Tongue (tissue), 2 donors: Measurements from ENCODE around the gene SLIT1. TPM values are rescaled to one million over a fixed set of nuclear protein-coding genes. Genes with fewer than 3 reads are reported as not detected.
A peak's percentile ranks its signal among the peaks of the same experiment; 100 is the strongest.
"Not testable (repeated sequence)": the region's sequence is repeated elsewhere in the genome, so short reads cannot be mapped to it uniquely, and the experiment has no call there.

Source experiments
- DNase-seq: peaks from one replicate; pipeline ENCODE4 v3.0.0-alpha.2; 2015
- total RNA-seq: library from RNA; depleted of rRNA; stranded (reverse); fragments of >200 nt; gene quantifications from one replicate; pipeline ENCODE4 v1.2.3, GENCODE V29; 2014

SLIT1 gene
- total RNA-seq, 1 donor from 2014 or later, result 0.72 TPM

GRCh38 chr10:97042716-97043562 is 142.8 kb downstream of the SLIT1 start:
- no peak for DNase-seq

- no peak for DNase-seq
Observed at GRCh38 chr10:97042081-97042480, 143.7 kb downstream of the SLIT1 start.

- DNase-seq, result no peak
Observed at GRCh38 chr10:97040706-97041105, 145.1 kb downstream of the SLIT1 start.

GRCh38 chr10:97040248-97040584 is 145.5 kb downstream of the SLIT1 start:
- no peak for DNase-seq

GRCh38 chr10:97039538-97040247 is 146.1 kb downstream of the SLIT1 start:
- no peak for DNase-seq

GRCh38 chr10:97038688-97039087 is 147.1 kb downstream of the SLIT1 start:
- DNase-seq, result no peak

- peak; percentile 88 for DNase-seq
Observed at GRCh38 chr10:97037365-97038361, 148.1 kb downstream of the SLIT1 start.

- no peak for DNase-seq
Observed at GRCh38 chr10:97034958-97035769, 150.6 kb downstream of the SLIT1 start.

- no peak for DNase-seq
Observed at GRCh38 chr10:97034301-97034700, 151.5 kb downstream of the SLIT1 start.

GRCh38 chr10:97033841-97034240 is 151.9 kb downstream of the SLIT1 start:
- not testable (repeated sequence) for DNase-seq

- DNase-seq, result no peak
Observed at GRCh38 chr10:97032624-97033023, 153.1 kb downstream of the SLIT1 start.

GRCh38 chr10:97031459-97031858 is 154.3 kb downstream of the SLIT1 start:
- DNase-seq, result no peak

- no peak for DNase-seq
Observed at GRCh38 chr10:97030894-97031293, 154.9 kb downstream of the SLIT1 start.

GRCh38 chr10:97029271-97029670 is 156.5 kb downstream of the SLIT1 start:
- no peak for DNase-seq

GRCh38 chr10:97028832-97029178 is 157.0 kb downstream of the SLIT1 start:
- no peak for DNase-seq

GRCh38 chr10:97028126-97028831 is 157.5 kb downstream of the SLIT1 start:
- no peak for DNase-seq

- peak; percentile 66 for DNase-seq
Observed at GRCh38 chr10:97025613-97026242, 160.0 kb downstream of the SLIT1 start.

GRCh38 chr10:97024168-97025073 is 161.3 kb downstream of the SLIT1 start:
- peak; percentile 21 for DNase-seq
